SU-DHL-6 (cell line): ENCODE data around the gene ZNF618.

Source experiments
- H2AFZ ChIP-seq: fragments of 200-600 bp; sonication (generic); 2 replicates; pipeline ENCODE4 v1.6.1; 2014; ENCODE audit warnings: low read depth, mild to moderate bottlenecking, moderate library complexity, mixed read lengths, antibody characterized with exemption, low read length; ENCODE audit not compliant: severe bottlenecking
- H3F3A ChIP-seq: fragments of 200-600 bp; shearing (Covaris generic); 2 replicates; pipeline ENCODE4 v1.6.0; 2016; ENCODE audit warnings: antibody characterized with exemption, mild to moderate bottlenecking; ENCODE audit not compliant: insufficient read depth
- H3K27ac ChIP-seq: fragments of 200-600 bp; sonication (generic); 2 replicates; pipeline ENCODE4 v1.5.1; 2016; ENCODE audit warnings: low read depth, mild to moderate bottlenecking, low read length, moderate library complexity, mixed read lengths
- H3K27me3 ChIP-seq: fragments of 200-600 bp; sonication (generic), shearing (Covaris generic); 2 replicates; pipeline ENCODE4 v1.6.0; 2014; ENCODE audit warnings: mild to moderate bottlenecking, low read length
- H3K36me3 ChIP-seq: fragments of 200-600 bp; sonication (generic); 2 replicates; pipeline ENCODE4 v1.6.1; 2014; ENCODE audit warnings: mild to moderate bottlenecking, low read length, mixed read lengths
- H3K4me2 ChIP-seq: fragments of 300-600, 200-600 bp; shearing (Covaris generic), sonication (generic); 2 replicates; pipeline ENCODE4 v1.6.0; 2014; ENCODE audit warnings: low read length, low read depth, mild to moderate bottlenecking; ENCODE audit not compliant: poor library complexity, severe bottlenecking
- H3K4me3 ChIP-seq: fragments of 200-600 bp; sonication (generic); 2 replicates; pipeline ENCODE4 v1.5.1; 2014; ENCODE audit warnings: antibody characterized with exemption, low read length, mild to moderate bottlenecking, mixed read lengths; ENCODE audit not compliant: insufficient read depth, poor library complexity, severe bottlenecking
- H3K79me2 ChIP-seq: fragments of 200-600 bp; sonication (generic); 2 replicates; pipeline ENCODE4 v1.6.1; 2014; ENCODE audit warnings: mild to moderate bottlenecking, low read length, moderate library complexity; ENCODE audit not compliant: insufficient read depth
- H3K9ac ChIP-seq: fragments of 200-600 bp; sonication (generic); 2 replicates; pipeline ENCODE4 v1.7.0; 2014; ENCODE audit warnings: mild to moderate bottlenecking, low read length
- H3K9me2 ChIP-seq: fragments of 200-600 bp; sonication (generic); replicated peaks from 2 replicates; pipeline ENCODE4 v1.6.1; 2014; ENCODE audit warnings: low read length; ENCODE audit not compliant: insufficient read depth
- H3K9me3 ChIP-seq: fragments of 200-600 bp; sonication (generic); 2 replicates; pipeline ENCODE4 v1.6.1; 2014; ENCODE audit warnings: low read length, mixed read lengths; ENCODE audit not compliant: insufficient read depth
- H4K20me1 ChIP-seq: fragments of 200-600 bp; sonication (generic); 2 replicates; pipeline ENCODE4 v1.6.1; 2014; ENCODE audit warnings: low read depth, mild to moderate bottlenecking, antibody characterized with exemption, low read length, moderate library complexity, mixed read lengths
- EZH2phosphoT487 ChIP-seq: fragments of 200-600 bp; sonication (generic), shearing (Covaris generic); conservative IDR thresholded peaks from 2 replicates; pipeline ENCODE4 v1.6.1; 2018; ENCODE audit warnings: mild to moderate bottlenecking, antibody characterized with exemption, low read length, moderate library complexity, mixed read lengths
- TF ChIP-seq, protein P1 (sequence below): fragments of 200-600 bp; sonication (generic); IDR thresholded peaks from one replicate; pipeline ENCODE4 v1.5.1; 2017; ENCODE audit warnings: antibody characterized with exemption, mild to moderate bottlenecking, low read length, moderate library complexity; ENCODE audit not compliant: insufficient read depth, poor library complexity, severe bottlenecking

Gene ZNF618

DNA sequence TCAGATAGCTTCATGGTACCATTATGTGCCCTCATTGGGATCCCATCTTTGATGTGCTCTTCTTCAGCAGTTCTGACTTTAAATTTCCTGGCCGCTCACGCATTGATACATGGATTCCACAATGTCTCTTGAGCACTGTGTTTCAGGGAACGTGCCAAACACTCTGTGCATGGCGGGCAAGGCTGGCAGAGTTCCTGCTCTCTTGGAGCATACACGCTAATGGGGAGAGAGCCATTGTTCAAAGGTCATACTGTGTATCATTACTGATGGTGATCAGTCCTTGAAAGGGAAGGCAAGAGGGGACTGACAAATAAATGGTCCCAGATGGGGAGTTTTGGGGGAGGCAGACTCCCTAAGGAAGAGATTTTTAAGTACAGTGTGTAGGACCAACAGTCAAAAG lies 149.7 kb downstream of the ZNF618 start:
- Histone ChIP-seq H2AFZ (no peak overlapping the region), H3K4me3 (no peak overlapping the region), H3F3A (no peaks in the 10 kb centered on the region), H4K20me1 (no peaks in the 10 kb centered on the region), H3K4me2 (no peak overlapping the region), H3K36me3 (no peaks in the 10 kb centered on the region), H3K79me2 (no peaks in the 10 kb centered on the region), H3K9me2 (no peaks in the 10 kb centered on the region), H3K9me3 (peaks cover 10% of the 10 kb centered on the region; the same call in 1 of the 2 replicates), H3K27me3 (no peaks in the 10 kb centered on the region), H3K27ac (no peak overlapping the region), H3K9ac (no peak overlapping the region)
- TF ChIP-seq, protein P1, sequence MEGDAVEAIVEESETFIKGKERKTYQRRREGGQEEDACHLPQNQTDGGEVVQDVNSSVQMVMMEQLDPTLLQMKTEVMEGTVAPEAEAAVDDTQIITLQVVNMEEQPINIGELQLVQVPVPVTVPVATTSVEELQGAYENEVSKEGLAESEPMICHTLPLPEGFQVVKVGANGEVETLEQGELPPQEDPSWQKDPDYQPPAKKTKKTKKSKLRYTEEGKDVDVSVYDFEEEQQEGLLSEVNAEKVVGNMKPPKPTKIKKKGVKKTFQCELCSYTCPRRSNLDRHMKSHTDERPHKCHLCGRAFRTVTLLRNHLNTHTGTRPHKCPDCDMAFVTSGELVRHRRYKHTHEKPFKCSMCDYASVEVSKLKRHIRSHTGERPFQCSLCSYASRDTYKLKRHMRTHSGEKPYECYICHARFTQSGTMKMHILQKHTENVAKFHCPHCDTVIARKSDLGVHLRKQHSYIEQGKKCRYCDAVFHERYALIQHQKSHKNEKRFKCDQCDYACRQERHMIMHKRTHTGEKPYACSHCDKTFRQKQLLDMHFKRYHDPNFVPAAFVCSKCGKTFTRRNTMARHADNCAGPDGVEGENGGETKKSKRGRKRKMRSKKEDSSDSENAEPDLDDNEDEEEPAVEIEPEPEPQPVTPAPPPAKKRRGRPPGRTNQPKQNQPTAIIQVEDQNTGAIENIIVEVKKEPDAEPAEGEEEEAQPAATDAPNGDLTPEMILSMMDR: no peak

DNA sequence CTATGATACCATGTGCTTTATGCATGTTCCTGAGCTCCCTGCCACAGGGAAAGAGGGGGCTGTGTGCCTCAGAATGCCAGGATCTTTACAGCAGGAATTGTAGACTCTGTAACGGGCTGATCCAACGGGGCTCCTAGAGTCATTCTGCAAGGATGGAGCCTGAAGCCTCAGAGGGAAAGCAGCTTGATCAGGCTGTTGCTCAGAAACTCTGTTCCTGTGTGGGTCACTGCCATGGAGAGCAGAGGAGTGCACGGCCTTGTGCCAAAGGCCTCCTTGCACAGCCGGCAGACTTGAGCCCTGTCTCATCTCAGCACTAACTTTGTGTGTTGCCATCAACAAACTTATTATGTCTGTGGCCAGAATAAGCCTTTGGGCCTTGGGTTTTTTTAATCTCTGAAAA lies 150.2 kb downstream of the ZNF618 start:
- Histone ChIP-seq H3F3A (no peaks in the 10 kb centered on the region), H3K27me3 (no peaks in the 10 kb centered on the region), H3K9me2 (no peaks in the 10 kb centered on the region), H4K20me1 (no peaks in the 10 kb centered on the region), H3K4me2 (no peak overlapping the region), H3K79me2 (no peaks in the 10 kb centered on the region), H2AFZ (no peak overlapping the region), H3K36me3 (no peaks in the 10 kb centered on the region), H3K27ac (no peak overlapping the region), H3K9ac (no peak overlapping the region), H3K4me3 (no peak overlapping the region), H3K9me3 (peaks cover 10% of the 10 kb centered on the region; the same call in 1 of the 2 replicates)
- no peak for TF ChIP-seq EZH2phosphoT487
- TF ChIP-seq, protein P1: no peak

DNA sequence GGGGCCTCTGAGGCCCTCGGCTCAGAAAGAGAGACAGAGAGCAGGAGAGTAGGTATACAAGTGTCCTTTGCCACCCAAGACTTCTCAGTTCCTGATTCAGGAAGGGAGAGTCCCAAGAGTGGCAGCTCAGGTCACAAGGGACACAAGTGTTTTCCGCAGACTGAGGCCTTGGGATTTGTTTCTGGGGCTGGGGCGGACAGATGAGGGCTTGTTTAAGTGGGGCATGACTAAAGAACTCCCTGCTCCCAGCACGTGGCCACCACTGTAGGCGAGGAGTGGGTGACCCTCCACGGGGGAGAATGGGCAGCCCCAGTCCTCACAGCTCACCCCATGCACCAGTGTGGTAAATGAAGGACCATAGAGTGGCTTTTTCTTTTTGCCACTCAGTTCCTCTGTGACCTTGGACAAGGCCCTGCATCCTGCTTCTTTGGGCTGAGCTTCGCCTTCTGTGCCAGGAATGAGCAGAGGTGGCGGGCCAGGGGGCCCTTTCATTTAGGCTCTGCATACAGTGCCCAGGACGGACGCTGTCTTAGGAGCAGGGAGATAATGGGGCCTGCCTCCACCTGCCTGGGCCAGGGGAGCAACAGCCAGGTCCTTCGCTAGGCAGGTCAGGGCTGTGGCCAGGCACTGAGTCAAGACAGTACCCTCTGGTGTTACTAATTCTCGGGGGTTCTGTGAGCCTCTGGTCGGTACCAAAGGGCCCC lies 151.2 kb downstream of the ZNF618 start:
- Histone ChIP-seq H3K9me3 (peaks cover 10% of the 10 kb centered on the region; the same call in 1 of the 2 replicates), H3K9me2 (no peaks in the 10 kb centered on the region), H3K79me2 (no peaks in the 10 kb centered on the region), H4K20me1 (no peaks in the 10 kb centered on the region), H2AFZ (no peak overlapping the region), H3K36me3 (no peaks in the 10 kb centered on the region), H3K27me3 (no peaks in the 10 kb centered on the region), H3K4me3 (no peak overlapping the region), H3K27ac (no peak overlapping the region), H3F3A (no peaks in the 10 kb centered on the region), H3K9ac (no peak overlapping the region), H3K4me2 (no peak overlapping the region)
- TF ChIP-seq, protein P1: no peak
- no peak for TF ChIP-seq EZH2phosphoT487
